Measurements from ENCODE around the gene CROCC2.

Gene CROCC2

GRCh38 chr2:240959214-240959940 is 53.2 kb downstream of the CROCC2 start:
- DNase-seq, result no peak

GRCh38 chr2:240959941-240960308 is 53.8 kb downstream of the CROCC2 start:
- DNase-seq, result no peak

- DNase-seq, result no peak
Observed at GRCh38 chr2:240960309-240960970, 54.3 kb downstream of the CROCC2 start.

- DNase-seq, result no peak
Observed at GRCh38 chr2:240960971-240961876, 55.1 kb downstream of the CROCC2 start.

- DNase-seq, result no peak
Observed at GRCh38 chr2:240961910-240962299, 55.8 kb downstream of the CROCC2 start.

- DNase-seq, result no peak
Observed at GRCh38 chr2:240962300-240963064, 56.3 kb downstream of the CROCC2 start.

GRCh38 chr2:240963065-240963867 is 57.1 kb downstream of the CROCC2 start:
- no peak for DNase-seq

- DNase-seq, result no peak
Observed at GRCh38 chr2:240963868-240964703, 58.0 kb downstream of the CROCC2 start.

GRCh38 chr2:240964704-240965295 is 58.7 kb downstream of the CROCC2 start:
- no peak for DNase-seq

- DNase-seq, result no peak
Observed at GRCh38 chr2:240965296-240965904, 59.3 kb downstream of the CROCC2 start.

- no peak for DNase-seq
Observed at GRCh38 chr2:240965905-240966456, 59.8 kb downstream of the CROCC2 start.

- DNase-seq, result no peak
Observed at GRCh38 chr2:240966457-240966905, 60.3 kb downstream of the CROCC2 start.

GRCh38 chr2:240966906-240967680 is 61.0 kb downstream of the CROCC2 start:
- DNase-seq, result no peak

GRCh38 chr2:240967681-240968621 is 61.8 kb downstream of the CROCC2 start:
- no peak for DNase-seq

GRCh38 chr2:240968731-240969624 is 62.8 kb downstream of the CROCC2 start:
- DNase-seq, result no peak

GRCh38 chr2:240970104-240970503 is 64.0 kb downstream of the CROCC2 start:
- DNase-seq, result no peak

GRCh38 chr2:240970816-240971215 is 64.7 kb downstream of the CROCC2 start:
- DNase-seq, result no peak
